DMS114 treated with DMSO at 0.1 percent for 48 hours (cell line): ENCODE results near the gene ANO2.
"Not testable (repeated sequence)": the region's sequence is repeated elsewhere in the genome, so short reads cannot be mapped to it uniquely, and the experiment has no call there.

Experiments
- DNase-seq: peaks from one replicate; lab custom pipeline; 2025; ENCODE audit not compliant: unreplicated experiment; lab: John Stamatoyannopoulos, UW

The ANO2 gene

DNA sequence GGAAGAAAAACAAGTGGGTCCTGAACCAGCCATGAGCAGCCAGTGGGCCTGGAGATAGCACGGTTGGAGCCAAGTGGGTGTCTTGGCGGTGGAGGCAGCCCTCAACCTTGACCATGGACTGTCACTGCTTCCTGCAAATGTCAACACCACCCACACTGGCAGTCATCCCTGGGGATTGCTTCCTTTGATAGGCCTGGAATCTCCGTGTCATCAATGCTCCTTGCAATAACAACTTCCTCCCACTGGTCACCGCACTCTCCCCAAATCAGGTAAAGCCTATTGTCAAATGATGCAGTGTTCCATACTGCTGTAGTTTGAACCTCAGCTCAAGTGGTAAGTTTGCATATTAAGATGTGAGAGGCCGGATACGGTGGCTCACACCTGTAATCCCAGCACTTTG, 384.0 kb downstream of the ANO2 start:
- no peak for DNase-seq

DNA sequence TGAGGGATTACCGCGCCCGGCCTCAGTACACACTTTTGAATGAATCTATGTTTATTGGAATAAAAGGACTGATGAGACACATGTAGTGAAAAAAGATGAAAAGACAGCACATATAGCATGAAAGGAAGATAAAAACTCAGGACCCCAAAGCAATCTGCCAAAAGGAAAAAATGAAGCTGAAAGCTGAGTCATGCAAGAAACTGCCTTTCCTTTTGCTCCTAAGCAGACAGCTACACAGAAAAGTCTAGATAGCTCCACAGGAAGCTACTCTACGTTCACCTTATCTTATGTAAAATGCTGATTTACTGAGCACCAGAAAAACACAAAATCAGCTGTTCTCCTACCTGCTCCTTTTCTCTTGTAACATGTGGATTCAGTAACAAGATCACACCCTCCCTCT, 384.8 kb downstream of the ANO2 start:
- no peak for DNase-seq

DNA sequence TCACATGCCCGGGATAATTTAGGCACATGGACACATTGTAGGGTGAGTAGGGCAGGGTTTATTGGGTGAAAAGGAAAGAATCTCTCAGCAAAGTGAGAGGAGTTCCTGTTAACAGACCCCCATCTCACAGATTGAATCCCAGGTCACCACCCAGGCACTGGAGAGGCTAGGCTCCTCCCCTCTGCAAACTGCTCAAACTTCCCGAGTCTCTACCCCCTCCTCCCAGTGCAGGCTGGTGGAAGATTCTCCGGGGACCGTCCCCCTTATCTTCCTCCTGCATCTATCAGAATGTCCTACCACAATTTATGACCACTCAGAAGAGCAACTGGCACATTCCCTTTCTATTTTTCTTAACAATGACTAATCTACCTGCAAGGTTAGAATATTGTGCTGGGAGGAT, 387.2 kb downstream of the ANO2 start:
- no peak for DNase-seq

DNA sequence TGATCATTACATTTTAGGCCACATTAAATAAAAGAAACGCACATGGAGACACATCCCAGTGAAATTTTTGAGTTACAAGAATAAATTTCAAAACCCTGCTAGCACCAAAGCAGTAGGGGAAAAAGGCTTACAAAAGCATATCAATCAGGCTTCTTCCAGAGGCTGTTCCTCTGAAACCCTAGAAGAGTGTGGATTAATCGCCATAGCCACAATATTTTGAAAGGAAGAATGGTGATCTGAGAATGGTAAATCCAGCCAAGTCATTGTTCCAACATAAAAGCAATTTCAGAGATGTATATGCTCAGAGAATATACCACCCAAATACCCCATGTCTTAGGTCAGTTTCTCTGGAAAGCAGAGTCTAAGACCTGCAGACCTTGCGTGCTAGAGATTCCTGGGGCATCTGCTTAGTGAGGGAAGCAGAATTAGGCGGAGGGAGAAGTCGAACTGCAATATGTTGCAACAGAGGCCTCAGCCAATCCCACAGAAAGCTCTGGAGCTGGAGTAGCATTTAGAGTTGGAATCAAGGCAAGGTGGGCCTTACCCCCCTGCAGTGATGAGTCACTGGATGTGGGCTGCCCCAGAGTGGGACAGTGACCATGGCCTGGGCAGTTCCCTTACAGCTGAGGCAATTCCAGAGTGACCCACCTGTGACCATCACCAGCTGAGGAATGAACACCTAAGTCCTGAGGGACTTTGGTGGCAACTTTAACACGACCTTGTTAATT, 387.9 kb downstream of the ANO2 start:
- no peak for DNase-seq

DNA sequence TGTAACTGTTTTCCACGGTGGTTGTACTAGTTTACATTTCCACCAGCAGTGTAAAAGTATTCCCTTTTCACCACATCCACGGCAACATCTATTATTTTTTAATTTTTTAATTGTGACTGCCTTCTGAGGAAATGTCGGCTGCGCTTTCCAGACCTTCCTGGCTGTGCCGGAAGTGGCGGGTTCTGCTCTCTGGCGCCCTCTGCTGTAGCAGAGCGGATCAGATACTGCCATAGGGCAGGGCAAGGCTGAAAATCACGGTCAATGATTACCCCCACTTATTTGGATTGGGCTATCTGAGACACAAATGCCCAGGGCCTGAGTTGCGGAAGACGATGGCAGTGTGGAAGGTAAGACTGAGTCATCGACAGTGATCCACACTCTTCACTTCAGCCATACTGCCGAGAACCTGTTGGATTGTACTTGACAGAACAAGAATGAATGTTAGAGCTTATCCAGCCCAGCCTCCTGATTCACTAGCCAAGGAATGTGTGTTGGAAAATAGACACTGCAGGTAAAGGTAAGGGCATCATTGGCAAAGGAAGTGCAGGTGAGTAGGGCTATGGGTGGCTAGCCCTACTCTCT, 388.9 kb downstream of the ANO2 start:
- no peak for DNase-seq

DNA sequence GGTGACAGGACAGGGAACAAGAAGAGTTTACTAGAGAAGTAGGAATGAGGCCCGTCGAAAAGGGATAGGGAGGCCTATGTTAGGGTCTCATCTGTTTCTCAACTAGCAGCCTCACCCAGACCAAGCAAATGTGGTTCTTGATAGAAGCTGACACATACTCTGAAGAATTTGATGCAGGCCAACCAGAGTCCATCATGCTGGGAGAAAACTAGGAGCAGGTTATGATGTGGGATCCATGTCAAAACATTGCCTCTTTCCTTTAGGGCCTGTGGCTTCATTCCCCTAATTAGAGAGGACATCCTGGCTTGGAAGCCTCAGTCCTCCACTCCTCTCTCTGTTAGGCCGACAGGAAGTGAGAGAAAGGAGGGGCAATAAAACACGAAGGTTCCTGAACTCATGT, 390.3 kb downstream of the ANO2 start:
- DNase-seq = no peak

DNA sequence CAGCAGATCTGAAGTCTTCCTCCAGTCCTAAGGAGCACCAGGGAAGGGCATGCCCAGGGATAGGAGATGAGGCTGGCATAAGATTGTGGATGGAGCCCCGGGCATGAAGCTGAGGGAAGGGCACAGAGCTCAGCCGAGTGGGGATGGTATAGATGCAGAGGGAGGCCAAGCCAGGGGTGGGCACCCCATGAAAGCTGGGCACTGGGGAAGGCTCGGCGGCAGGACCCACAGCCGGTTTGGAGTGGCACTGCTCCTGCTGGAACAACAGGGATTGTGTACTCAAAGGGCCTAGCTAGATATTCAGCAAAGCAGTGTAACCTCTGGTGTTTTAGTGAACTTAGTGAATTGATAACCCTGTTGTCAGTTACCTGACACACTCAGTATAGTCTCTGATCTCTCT, 396.0 kb downstream of the ANO2 start:
- no peak for DNase-seq

DNA sequence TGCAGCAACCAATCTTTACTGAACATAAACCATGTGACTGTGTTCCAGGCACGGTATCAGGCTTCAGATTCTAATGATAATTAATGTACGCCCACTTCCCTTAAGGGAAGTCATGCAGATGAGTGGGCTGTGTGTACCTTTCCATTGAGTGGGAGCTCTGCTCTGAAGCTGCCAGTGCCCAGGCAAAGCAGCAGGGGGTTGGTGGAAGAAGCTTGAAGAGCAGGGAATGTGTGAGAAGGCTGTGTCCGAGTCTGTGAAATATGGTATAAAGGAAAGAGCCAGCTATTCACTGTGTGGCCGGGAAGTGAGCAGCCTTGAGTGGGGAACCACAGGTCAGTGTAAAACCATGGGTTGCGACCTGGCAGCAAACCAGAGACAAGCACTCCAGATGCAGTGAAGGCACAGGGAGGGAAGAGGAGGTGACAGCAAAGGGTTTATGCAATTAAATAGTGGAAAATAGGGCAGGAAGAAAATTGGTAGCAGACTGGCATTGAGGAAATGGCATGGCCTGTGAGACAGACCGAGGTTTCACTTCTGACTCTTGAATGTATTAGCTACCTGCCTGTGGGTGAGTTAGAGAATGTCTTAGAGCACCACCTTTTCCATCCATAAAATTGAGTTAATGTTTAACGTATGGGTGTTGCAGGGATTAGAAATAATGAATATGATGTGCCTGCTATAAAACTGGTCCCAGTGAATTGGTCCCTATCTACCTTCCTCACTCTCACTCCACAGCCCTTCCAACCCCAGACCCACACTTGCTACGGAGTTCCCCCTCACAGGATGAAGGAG, 396.7 kb downstream of the ANO2 start:
- DNase-seq = no peak

DNA sequence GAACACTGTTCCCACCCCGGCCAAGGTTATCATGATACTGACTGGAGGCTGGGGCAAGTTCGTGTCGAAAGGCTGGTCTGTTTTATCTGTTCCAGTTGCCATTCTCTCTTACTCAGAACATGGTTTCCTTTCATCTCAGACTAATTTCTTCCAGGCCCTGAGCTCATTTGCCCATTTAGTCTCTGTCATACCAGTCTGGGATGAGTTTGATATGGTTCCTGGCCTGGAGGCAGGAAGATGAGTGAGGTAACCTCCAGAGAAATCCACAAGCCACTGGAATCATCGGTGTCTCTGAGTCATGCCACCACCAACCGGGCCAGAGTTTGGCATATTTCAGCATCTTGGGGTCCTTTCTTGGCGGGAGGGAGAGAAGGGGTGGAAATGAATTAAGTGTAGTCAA, 398.4 kb downstream of the ANO2 start:
- no peak for DNase-seq

DNA sequence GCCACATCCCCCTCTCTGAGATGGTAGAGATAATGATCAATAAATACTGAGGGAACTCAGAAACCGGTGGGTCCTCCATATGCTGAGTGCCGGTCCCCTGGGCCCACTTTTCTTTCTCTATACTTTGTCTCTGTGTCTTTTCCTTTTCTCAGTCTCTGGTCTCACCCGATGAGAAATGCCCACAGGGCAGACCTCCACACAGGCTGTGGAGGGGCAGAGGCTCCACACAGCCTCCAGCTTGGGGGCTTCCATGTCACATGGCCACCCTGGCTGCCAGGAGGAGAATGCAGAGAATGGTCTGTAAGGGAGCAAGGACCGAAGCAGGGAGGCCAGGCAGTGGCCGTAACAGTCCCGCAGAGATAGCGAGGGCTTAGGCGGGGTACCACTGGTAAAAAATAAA, 407.3 kb downstream of the ANO2 start:
- DNase-seq = no peak

DNA sequence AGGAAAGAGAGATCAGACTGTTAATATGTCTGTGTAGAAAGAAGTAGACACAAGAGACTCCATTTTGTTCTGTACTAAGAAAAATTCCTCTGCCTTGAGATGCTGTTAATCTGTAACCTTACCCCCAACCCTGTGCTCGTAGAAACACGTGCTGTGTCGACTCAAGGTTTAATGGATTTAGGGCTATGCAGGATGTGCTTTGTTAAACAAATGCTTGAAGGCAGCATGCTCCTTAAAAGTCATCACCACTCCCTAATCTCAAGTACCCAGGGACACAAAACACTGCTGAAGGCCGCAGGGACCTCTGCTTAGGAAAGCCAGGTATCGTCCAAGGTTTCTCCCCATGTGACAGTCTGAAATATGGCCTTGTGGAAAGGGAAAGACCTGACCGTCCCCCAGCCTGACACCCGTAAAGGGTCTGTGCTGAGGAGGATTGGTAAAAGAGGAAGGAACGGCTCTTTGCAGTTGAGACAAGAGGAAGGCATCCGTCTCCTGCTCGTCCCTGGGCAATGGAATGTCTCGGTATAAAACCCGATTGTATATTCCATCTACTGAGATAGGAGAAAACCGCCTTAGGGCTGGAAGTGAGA, 407.9 kb downstream of the ANO2 start:
- DNase-seq = not testable (repeated sequence)

DNA sequence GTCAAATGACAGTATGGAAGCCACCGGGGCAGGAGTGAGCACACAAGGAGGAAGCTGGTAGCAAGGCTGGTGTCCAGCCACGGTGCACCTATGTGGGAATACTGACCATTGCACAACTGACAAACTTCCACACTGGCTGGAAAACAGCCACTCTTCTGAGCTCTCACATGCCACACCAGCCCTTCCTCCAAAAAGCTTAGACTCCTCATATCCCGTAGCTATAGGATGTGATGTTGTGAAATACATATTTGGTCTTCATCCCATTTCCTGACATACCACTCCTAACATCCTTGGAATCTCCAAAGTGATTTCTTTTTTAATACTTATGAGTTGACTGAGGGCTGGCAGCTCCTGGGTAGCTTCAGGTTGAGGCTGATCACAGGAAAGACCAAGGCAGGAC, 409.5 kb downstream of the ANO2 start:
- DNase-seq = no peak

DNA sequence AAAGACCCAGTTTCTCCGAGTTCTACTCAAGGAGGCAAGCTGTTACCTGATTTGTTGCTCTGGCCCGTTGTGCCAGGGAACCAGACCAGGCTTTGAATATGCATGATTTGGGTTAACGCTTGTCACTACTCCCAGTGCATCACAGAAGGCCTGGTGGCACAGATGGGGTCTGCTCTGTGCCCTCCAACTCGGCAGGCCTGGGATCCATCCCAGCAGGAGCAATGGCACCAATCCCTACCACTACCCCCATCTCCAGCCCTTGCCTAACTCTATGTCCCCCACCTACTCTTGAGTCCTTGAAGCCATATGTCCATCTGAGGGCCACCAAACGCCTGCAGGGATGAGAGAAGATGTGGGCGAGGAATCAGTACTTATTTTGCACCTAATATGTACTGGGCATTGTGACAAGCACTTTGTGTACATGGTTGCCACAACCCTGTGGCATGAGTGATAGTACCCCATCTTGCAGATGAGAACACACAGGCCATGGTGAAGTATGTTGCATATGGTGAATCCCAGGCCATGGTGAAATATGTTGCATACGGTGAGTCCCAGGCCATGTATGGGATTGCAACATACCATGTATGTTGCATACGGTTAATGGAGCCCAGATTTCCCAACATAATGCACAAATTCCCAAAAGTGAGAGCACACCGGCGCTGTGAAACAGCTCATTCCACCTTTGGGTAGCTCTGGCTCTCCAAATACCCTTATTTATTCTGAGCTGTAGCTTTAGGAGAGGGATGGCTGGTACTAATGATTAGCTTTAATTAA, 410.4 kb downstream of the ANO2 start:
- DNase-seq = no peak

DNA sequence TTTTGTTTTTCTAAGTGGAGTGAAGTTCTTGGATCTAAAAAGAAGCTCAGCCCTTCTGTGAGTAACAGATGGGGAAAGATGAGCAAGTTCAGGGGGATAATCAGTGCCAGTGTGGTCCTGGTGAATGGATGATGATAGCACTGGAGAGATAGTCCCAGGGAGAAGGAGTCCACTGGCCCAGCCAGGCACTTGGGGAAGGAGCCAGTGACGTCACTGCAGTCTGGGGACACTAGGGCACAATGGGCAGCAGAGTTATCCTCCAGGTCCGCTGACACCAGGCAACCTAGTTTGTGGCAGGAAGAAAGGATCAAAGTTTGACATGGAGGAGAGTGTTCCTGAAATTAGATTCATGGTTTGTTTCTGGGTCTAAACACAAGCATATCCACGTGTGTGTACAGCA, 411.7 kb downstream of the ANO2 start:
- DNase-seq = no peak

DNA sequence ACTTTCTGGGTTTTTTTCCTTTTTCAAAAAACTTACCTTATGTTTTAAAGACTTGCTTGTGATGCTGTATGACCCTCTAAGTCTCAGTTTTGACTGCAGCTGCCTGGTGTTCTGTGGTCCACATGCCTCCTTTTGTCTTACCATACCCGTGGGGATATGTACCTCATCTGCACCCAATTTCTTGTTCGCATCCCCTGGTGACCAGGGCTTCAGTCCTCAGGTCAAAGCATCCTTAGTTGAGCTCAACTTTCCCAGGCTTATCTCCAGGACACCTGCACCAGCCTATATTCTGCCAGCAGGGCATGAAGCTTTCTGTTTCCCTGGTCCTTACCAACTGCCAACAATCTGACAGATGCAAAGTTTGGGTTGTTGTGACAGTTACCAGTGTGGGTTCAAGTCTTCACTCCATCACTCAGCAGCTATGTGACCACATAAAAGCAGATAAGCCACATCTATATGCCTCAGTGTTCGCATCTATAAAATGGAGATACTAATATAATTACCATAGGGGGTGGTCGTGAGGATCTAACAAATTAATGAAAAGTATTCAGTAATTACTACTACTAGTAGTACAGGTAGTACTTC, 419.2 kb downstream of the ANO2 start:
- DNase-seq = no peak

DNA sequence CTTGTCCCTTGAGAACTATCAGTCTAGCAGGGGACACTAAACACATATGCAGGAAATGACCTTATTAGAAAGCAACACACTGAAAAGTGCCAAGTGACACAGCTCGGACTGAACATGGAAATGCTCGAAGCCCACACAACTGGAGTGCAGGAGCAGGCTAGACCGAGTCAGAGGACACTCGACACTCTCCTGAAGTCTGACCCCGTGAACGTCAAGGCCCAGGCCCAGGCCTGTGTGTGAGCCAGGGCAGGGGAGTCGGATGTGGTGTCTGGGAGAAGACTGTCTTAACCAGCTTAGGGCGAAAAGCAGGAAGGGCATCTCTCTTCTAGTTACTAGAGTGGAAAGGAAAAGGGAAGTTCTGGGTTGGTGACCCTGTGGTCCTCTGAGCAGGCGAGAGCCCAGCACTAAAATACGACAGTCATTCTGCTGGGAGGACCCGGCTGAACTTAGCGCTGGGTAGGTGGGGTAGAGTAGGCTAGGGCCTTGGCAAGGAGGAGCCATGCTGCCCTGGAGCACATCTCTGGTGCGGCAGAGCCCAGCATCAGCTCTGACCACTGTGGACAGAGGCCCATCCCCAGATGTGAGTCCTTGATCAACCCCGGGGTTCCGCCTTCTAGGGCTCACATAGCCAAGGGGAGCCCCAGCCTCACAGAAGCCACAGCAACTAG, 420.2 kb downstream of the ANO2 start:
- DNase-seq = no peak

DNA sequence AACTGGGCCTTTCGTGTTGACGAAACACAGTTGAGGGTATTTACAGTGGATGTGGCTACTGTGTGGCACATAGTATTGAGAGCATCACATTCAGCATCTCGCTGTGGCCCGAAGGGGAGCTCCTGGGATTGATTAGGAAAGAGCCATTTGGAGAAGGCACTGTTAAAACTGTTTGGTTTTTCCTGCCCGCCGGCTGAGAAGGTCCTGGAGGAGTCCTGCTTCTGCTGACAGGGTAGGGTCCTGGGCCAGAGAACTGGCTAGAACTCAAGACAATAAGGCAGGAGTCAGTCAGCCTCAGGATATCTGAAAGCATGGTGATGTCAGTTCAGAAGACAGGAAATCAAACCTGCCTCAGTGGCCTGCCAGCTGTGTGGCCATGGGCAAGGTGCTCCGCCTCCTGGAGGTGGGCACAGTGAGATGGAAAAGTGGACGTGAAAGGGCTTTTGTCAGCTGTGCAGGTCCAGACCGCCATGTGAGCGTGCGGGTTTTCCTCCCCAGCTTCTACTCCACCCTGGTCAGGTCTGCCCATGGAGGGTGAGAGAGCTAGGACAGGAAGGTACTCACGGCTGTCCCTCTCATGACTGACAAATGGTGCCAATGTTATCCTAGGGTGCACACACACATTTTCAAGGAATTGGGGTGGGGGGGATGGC, 420.8 kb downstream of the ANO2 start:
- DNase-seq = no peak

DNA sequence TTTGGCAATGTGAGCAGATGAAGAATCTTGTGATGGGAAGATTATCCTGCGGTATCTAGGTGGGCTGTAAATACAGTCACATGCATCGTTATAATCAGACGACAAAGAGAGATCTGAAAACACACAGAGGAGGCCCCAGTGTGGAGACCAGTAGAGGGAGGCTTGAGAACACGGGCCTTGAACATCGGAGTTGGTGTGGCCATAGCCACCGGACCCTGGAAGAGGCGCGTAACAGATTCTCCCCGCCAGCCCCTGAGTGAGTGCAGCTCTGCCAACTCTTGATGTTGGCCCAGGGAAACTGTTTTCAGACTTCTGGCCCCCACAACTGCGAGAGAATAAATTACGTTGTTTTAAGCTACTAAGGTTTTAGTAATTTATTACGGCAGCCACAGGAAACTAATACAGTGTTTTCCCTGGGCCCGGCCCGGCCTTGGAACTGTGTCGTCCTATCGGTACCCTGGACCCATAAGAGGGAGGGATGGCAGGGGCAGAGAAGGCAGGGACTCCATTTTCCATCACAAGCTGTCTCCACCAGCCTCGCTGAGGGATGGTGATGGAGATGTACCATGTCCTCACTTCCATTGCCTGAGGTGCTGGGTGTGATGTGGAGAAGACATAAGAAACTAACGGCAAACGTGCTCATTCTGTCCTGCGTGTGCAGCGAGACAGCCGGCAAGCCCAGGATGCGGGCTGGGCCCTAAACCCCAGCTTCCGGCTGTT, 421.5 kb downstream of the ANO2 start:
- no peak for DNase-seq
